Esophagus squamous epithelium (tissue), 4 donors: ENCODE results near the gene KIF5B.
"Not testable (repeated sequence)": the region's sequence is repeated elsewhere in the genome, so short reads cannot be mapped to it uniquely, and the experiment has no call there.

ENCODE experiments used
- POLR2A ChIP-seq, 4 donors: fragments of 450-650 bp; IDR thresholded peaks; one replicate each; pipeline ENCODE4 v1.6.1; 2017; ENCODE audit warnings: antibody characterized with exemption in 4 of 4, mild to moderate bottlenecking in 4 of 4, moderate library complexity in 3 of 4
- TF ChIP-seq, protein P1 (sequence below), 6 experiments: fragments of 450-650 bp in 4 of 6; fragments of 200-600 bp in 2 of 6; sonication (generic) in 2 of 6; IDR thresholded peaks; one replicate each; pipeline ENCODE4 v1.5.1; 2016 to 2019; ENCODE audit warnings: antibody characterized with exemption in 6 of 6, mild to moderate bottlenecking in 4 of 6, moderate library complexity in 4 of 6

GRCh38 chr10:31969847-31970246 lies 86.4 kb downstream of the KIF5B start:
- TF ChIP-seq, protein P1, sequence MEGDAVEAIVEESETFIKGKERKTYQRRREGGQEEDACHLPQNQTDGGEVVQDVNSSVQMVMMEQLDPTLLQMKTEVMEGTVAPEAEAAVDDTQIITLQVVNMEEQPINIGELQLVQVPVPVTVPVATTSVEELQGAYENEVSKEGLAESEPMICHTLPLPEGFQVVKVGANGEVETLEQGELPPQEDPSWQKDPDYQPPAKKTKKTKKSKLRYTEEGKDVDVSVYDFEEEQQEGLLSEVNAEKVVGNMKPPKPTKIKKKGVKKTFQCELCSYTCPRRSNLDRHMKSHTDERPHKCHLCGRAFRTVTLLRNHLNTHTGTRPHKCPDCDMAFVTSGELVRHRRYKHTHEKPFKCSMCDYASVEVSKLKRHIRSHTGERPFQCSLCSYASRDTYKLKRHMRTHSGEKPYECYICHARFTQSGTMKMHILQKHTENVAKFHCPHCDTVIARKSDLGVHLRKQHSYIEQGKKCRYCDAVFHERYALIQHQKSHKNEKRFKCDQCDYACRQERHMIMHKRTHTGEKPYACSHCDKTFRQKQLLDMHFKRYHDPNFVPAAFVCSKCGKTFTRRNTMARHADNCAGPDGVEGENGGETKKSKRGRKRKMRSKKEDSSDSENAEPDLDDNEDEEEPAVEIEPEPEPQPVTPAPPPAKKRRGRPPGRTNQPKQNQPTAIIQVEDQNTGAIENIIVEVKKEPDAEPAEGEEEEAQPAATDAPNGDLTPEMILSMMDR (IDR thresholded peaks at IDR 0.05), result not testable (repeated sequence)
- TF ChIP-seq POLR2A (IDR thresholded peaks at IDR 0.05), result not testable (repeated sequence)
